ENCODE measurements around the gene PAK1IP1.
"Not testable (repeated sequence)": the region's sequence is repeated elsewhere in the genome, so short reads cannot be mapped to it uniquely, and the experiment has no call there.

The PAK1IP1 gene

DNA sequence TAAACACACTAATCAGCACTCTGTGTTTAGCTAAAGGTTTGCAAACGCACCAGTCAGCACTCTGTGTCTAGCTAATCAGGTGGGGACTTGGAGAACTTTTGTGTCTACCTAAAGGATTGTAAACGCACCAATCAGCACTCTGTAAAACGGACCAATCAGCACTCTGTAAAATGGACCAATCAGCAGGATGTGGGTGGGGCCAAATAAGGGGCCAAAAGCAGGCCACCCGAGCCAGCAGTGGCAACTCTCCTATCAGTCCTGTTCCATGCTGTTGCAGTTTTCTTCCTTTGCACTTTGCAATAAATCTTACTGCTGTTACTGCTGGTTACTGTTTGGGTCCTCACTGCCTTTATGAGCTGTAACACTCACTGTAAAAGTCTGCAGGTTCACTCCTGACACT, 46.9 kb downstream of the PAK1IP1 start:
- DNase-seq (ENCODE audit: low read depth in 2 of 2), result not testable (repeated sequence)

DNA sequence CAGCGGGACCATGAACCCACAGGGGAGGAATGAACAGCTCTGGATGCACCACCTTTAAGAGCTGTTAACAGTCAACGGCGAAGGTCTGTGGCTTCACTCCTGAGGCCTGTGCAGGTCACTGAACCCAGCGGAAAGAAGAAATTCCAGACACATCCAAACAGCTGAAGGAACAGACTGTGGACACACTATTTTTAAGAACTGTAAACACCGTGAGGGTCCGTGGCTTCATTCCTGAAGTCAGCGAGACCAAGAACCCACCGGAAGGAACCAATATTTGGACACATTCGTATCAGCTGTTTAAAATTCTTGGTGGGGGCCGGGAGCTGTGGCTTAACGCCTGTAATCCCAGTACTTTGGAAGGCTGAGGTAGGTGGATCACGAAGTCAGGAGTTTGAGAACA, 47.5 kb downstream of the PAK1IP1 start:
- no peak for DNase-seq (ENCODE audit: low read depth in 2 of 2)

DNA sequence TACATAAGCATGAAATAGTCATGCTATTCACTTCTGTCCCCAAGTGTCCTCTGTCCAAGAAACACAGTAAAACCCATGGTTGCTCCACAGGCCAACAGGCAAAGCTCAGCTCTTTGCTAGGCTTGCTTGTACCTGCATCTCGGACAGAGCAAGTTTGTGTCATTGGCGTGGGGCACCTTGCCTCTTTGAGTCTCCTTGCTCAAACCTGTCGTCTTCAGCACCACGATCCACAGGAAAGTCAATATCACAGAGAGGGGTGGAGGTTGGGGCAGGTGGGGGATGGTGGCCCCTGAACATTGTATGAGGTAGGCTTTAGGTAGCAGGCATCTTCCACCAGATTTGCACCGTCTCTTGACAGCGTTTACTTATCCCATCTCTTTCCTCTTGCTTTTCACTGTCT, 48.7 kb downstream of the PAK1IP1 start:
- DNase-seq (ENCODE audit: low read depth in 2 of 2), result no peak

DNA sequence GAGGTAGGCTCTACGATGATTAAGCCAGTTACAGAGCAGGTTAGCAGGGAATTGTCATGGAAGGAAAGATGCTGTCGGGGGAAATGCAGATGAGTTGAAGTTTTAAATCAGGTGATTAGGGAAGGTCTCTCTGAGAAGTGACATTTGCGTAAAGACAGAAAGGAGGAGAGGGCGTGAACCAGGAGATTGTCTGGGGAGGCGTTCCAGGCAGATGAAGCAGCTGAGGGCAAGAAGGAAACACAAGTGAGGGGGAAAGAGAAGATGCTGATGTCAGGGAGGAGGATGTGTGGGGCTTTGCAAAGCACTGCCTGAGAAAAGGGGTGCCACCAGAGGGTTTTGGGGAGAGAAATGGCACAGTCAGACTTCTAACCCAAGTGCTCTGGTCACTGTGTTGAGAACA, 50.3 kb downstream of the PAK1IP1 start:
- DNase-seq (ENCODE audit: low read depth in 2 of 2), result no peak

DNA sequence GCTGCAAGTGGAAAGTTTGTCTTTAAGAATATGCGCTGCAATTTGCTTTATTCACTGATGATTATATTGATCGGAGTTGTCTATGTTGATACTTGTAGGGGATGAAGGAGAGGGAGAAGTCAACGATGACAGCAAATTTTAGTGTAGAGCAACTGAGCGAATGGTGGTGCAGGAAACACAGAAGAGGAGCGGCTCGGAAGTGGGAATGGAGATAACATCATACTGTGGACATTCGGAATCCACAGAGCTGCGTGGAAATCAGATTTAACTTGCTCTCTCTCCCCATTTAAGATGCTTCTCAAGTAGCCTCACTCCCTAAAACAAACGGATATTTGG, 52.1 kb downstream of the PAK1IP1 start:
- no peak for DNase-seq (ENCODE audit: low read depth in 2 of 2)

DNA sequence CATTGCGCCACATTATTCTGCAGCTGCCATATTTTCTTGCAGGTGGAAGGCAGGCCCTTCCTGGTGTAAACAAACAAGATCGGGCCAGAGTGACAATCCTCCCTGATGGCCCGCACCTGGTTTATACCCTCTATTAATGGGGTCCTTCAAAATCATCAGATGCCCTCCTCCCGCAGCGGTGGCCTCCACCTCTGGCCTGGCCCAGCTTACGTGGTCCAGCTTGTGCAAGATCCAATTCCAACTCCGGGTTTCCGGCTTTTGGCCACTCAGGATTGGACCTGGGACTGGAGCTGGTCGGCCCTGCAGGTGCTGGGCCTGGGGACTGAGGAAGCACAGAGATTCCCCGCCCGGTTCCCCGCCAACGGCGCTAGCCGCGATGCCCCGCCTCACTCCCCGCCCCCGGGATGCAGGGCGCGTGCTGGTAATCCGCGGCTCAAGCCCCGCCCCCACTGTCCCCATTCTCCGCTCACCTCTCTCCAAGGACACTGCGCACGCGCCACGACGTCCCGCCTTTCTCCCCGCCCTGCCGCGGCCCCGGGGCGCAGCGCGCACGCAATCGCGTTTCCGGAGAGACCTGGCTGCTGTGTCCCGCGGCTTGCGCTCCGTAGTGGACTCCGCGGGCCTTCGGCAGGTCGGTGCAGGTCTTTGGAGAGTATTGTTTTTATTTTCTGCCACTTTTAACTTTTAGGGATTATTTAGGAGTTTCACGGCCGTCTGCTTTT, 52.6 kb downstream of the PAK1IP1 start, which contains the start of gene TMEM14B:
Gene TMEM14B (plus strand): TSS at position 555 of the 722 bp plus-strand sequence. CDS start 1,441 bp downstream, outside the sequence.
- peak; percentile 96 to 99 for DNase-seq (ENCODE audit: low read depth in 2 of 2)

DNA sequence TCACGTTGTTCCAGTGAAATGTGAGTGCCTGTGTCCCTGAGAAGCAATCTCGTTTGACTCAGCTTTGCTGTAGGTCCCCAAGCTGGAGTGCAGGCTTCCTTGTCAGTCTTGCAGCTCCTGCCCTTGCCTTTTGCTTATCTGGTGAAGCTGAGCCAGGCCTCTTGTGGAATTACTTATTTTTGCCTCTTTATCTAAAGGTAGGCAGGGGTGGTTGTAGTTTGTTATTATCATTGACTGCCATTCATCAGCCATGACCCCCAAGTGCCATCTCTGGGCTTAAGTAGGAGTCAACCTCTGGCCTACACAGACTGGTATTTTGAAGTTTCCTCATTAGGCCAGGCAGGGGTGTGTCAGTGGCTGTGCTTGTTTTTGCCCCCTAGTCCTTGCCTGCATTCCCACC, 55.0 kb downstream of the PAK1IP1 start:
- no peak for DNase-seq (ENCODE audit: low read depth in 2 of 2)

DNA sequence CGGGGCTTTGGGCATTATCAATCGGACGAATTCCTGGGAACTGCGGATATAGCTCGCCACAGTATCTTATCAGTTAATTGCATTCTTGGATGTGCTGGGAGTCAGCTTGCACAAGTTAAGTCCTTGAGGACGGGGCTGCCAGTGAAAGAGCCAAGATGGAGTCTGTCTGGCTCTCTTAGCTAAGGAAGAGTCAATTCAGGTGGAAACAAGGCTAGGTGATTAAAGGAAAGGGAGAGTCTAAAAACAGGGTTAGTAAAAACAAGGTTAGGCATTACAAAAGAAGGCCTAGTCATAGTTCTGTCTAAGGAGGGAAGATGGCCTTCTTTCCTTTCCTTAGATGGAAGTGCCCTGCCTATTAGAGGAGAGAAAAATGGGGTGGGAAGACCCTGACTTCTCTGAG, 55.8 kb downstream of the PAK1IP1 start:
- DNase-seq (ENCODE audit: low read depth in 2 of 2), result not testable (repeated sequence)

DNA sequence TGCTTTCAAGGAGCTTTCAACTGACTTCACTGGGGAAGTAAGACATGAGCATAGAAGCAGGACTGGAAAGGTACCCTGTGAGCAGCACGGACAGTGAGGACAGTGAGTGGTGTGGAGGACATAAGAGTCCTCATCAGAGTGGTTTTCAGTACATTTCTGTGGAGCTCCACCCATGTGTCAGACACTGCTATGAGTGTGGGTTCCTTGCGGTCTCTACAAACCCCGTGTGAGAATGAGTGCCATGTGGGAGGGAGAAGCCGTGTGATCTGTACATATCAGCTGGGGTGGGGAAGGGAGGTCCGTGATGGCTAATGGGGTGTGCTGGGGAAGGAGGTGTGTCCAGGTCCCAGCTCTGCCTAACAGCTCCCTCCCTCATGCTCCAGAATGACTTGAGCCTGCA, 57.0 kb downstream of the PAK1IP1 start:
- DNase-seq (ENCODE audit: low read depth in 2 of 2), result peak in 1 of 2 donors; percentile 23

DNA sequence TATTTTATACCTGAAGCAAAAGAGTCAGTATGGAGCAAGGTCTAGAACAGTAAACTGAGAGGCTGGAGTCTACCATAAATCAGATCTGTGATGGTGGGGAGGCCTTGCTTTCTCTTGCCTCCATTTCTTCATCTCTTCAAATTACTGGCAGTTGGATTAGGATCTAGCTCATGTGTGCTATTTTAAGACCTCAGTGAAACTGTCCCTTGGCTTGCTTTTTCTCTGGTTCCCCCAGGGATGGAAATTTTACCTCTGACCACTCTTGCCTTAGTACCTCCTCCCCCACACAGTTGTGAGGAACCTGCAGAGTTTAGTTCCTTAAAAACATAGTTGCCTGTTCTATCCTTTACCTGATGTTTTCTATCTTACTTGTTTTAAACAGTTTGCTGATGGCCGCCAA, 61.3 kb downstream of the PAK1IP1 start:
- DNase-seq (ENCODE audit: low read depth in 2 of 2), result no peak

Data from stimulated activated CD8-positive, alpha-beta memory T cell treated with anti-CD3 and anti-CD28 coated beads, Interleukin-7, amount 100 ng/mL, for 4 hours (primary cell).